H1 (cell line): ENCODE measurements around the gene GPR180.

ENCODE experiments used
- CEBPB ChIP-seq: IDR thresholded peaks from 2 replicates; pipeline ENCODE4 v1.6.1; 2012; ENCODE audit warnings: low read depth, low read length
- CHD7 ChIP-seq: fragments of 300-600 bp; sonication (generic); IDR thresholded peaks from 2 replicates; pipeline ENCODE4 v1.7.1; 2012; ENCODE audit warnings: low read length, moderate library complexity, mild to moderate bottlenecking, inconsistent platforms; ENCODE audit not compliant: insufficient replicate concordance
- CTCF ChIP-seq, 3 experiments: IDR thresholded peaks; 1 replicate in 2 of 3; 2 replicates in 1 of 3; pipeline versions ENCODE4 v1.5.1 to v1.6.1; 2011; ENCODE audit warnings: low read length in 3 of 3, mild to moderate bottlenecking in 3 of 3, inconsistent platforms in 2 of 3, low read depth in 1 of 3, moderate library complexity in 1 of 3; ENCODE audit not compliant: insufficient read depth in 1 of 3; ENCODE audit errors: control extremely low read depth in 1 of 3
- KDM5A ChIP-seq: fragments of 200-600 bp; IDR thresholded peaks from 2 replicates; pipeline ENCODE4 v1.7.1; 2012; ENCODE audit warnings: mild to moderate bottlenecking, low read length, inconsistent platforms, mixed read lengths
- POLR2A ChIP-seq, 2 experiments: IDR thresholded peaks; 1 replicate in 1 of 2; 2 replicates in 1 of 2; pipeline ENCODE4 v1.6.1; 2011; ENCODE audit warnings: low read depth in 2 of 2, low read length in 2 of 2, mild to moderate bottlenecking in 2 of 2; ENCODE audit errors: control extremely low read depth in 1 of 2

DNA sequence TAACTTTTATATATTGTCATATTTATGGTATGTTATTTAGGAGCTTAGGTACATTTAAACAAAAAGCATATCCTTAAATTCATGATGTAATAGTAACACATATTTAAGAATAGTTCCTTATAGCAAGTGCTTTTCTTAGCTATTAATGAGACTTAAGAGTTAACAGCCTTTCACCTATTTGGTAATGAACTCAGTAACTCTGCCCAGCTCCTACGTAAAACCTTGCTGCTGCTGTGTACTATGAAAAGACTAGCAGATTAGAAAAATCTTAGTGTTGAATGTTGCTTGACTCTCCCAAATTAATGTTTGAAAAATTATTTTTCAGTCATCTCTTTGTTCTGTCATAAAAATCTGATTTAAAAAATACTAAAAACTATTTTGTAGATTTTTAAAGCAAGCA is 6.9 kb downstream of the GPR180 start:
- TF ChIP-seq CTCF (IDR thresholded peaks at IDR 0.05; ENCODE audit: control extremely low read depth in 1 of 3, insufficient read depth in 1 of 3, low read depth in 1 of 3, low read length in 3 of 3): no peak
- no peak for TF ChIP-seq KDM5A
- TF ChIP-seq CEBPB: no peak
- TF ChIP-seq POLR2A (IDR thresholded peaks at IDR 0.05; ENCODE audit: control extremely low read depth in 1 of 2, low read depth in 2 of 2, low read length in 2 of 2): no peak
- TF ChIP-seq CHD7: no peak
